DOHH2 (cell line): ENCODE data around the gene TPCN2.

ENCODE experiments used
- H3F3A ChIP-seq: fragments of 200-600 bp; sonication (generic), shearing (Covaris generic); 2 replicates; pipeline ENCODE4 v1.6.0; 2016; ENCODE audit warnings: antibody characterized with exemption, mild to moderate bottlenecking; ENCODE audit not compliant: control insufficient read depth, insufficient read depth
- H3K27ac ChIP-seq: fragments of 200-600 bp; sonication (generic); 2 replicates; pipeline ENCODE4 v1.5.1; 2014; ENCODE audit warnings: low read depth, mild to moderate bottlenecking, low read length, moderate library complexity
- H3K27me3 ChIP-seq: fragments of 200-600 bp; sonication (generic); 2 replicates; pipeline ENCODE4 v1.6.1; 2014; ENCODE audit warnings: mild to moderate bottlenecking, low read length, mixed read lengths; ENCODE audit not compliant: control insufficient read depth
- H3K36me3 ChIP-seq: fragments of 200-600 bp; sonication (generic); 2 replicates; pipeline ENCODE4 v1.6.1; 2014; ENCODE audit warnings: mild to moderate bottlenecking, low read length, moderate library complexity, mixed read lengths; ENCODE audit not compliant: control insufficient read depth
- H3K4me1 ChIP-seq: fragments of 200-600 bp; sonication (generic); 2 replicates; pipeline ENCODE4 v1.6.1; 2014; ENCODE audit warnings: mild to moderate bottlenecking, low read length, mixed read lengths; ENCODE audit not compliant: control insufficient read depth
- H3K4me2 ChIP-seq: fragments of 200-600 bp; sonication (generic); 2 replicates; pipeline ENCODE4 v1.6.0; 2014; ENCODE audit warnings: mild to moderate bottlenecking, low read length, moderate library complexity
- H3K4me3 ChIP-seq: fragments of 200-600 bp; sonication (generic); 2 replicates; pipeline ENCODE4 v1.5.1; 2014; ENCODE audit warnings: mild to moderate bottlenecking, low read length, mixed read lengths
- H3K79me2 ChIP-seq: fragments of 200-600 bp; sonication (generic); 2 replicates; pipeline ENCODE4 v1.6.1; 2014; ENCODE audit warnings: mild to moderate bottlenecking, low read length, mixed read lengths; ENCODE audit not compliant: control insufficient read depth
- H3K9me2 ChIP-seq: fragments of 200-600 bp; sonication (generic); replicated peaks from 2 replicates; pipeline ENCODE4 v1.6.1; 2014; ENCODE audit warnings: mild to moderate bottlenecking, low read length, mixed read lengths; ENCODE audit not compliant: control insufficient read depth
- H3K9me3 ChIP-seq: fragments of 200-600 bp; sonication (generic); 2 replicates; pipeline ENCODE4 v1.6.1; 2014; ENCODE audit warnings: antibody characterized with exemption, low read length, mixed read lengths; ENCODE audit not compliant: control insufficient read depth, insufficient read depth
- H4K20me1 ChIP-seq: fragments of 200-600 bp; sonication (generic); 2 replicates; pipeline ENCODE4 v1.6.0; 2014; ENCODE audit warnings: low read depth, mild to moderate bottlenecking, antibody characterized with exemption, low read length, moderate library complexity; ENCODE audit not compliant: control insufficient read depth, insufficient read depth
- EZH2phosphoT487 ChIP-seq: fragments of 200-600 bp; sonication (generic); IDR thresholded peaks from 2 replicates; pipeline ENCODE4 v1.6.1; 2017; ENCODE audit warnings: borderline replicate concordance, mild to moderate bottlenecking, antibody characterized with exemption, low read length, moderate library complexity, mixed read lengths
- TF ChIP-seq, protein P1 (sequence below): fragments of 200-600 bp; sonication (generic); IDR thresholded peaks from one replicate; pipeline ENCODE4 v1.5.1; 2014; ENCODE audit warnings: antibody characterized with exemption, mild to moderate bottlenecking, low read depth, low read length; ENCODE audit not compliant: poor library complexity, severe bottlenecking

Gene TPCN2

DNA sequence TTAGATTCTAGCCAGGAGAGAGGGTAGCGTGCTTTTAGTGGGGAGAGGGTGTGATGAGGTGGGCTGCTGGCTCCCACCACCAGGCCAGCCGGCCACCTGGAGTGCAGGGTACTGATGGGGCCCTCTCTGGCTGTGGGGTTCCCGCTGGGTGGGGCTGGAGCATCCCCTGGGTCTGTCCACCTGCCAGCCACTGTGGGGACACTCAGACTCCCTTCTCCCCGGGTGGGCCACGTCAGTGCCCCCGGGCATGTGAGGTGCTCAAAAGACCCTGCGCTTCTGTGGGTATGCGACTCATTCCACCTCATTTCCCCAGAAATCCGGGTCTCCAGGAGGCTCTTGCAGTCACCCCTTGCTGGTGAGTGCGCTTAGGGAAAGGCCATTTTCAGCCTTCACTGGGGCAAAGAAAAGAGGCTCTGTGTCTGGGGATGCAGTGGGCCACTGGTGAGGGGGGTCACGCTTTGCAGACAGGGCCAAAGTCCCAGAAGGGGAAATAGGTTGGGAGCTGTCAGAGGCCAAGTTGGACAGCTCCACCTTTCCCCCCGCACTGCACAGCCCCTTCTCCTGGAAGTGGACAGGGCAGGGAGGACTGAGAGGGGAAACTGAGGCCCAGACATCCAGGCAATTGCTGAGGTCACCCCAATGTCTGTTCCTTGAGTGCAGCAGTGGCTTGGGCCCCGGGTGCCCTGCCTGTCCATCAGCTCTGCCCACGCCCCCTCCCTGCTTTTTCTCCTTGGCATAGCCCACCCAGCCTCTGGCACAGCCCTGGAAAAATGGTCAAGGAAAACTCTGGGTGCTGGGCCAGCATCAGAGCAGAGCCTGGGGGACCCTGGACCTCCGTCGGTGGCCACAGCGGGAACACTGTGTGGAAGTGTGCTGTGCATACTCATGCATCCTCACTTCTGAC, 53.3 kb downstream of the TPCN2 start:
- Histone ChIP-seq H3K27ac (no peak overlapping the region), H3K27me3 (no peaks in the 10 kb centered on the region; the same call in 1 of the 2 replicates), H4K20me1 (no peaks in the 10 kb centered on the region), H3K9me2 (no peaks in the 10 kb centered on the region), H3K4me2 (no peak overlapping the region), H3K9me3 (no peaks in the 10 kb centered on the region), H3F3A (no peaks in the 10 kb centered on the region), H3K36me3 (no peaks in the 10 kb centered on the region), H3K4me3 (no peak overlapping the region), H3K4me1 (no peaks in the 10 kb centered on the region), H3K79me2 (no peaks in the 10 kb centered on the region)
- TF ChIP-seq EZH2phosphoT487, result no peak
- TF ChIP-seq, protein P1, sequence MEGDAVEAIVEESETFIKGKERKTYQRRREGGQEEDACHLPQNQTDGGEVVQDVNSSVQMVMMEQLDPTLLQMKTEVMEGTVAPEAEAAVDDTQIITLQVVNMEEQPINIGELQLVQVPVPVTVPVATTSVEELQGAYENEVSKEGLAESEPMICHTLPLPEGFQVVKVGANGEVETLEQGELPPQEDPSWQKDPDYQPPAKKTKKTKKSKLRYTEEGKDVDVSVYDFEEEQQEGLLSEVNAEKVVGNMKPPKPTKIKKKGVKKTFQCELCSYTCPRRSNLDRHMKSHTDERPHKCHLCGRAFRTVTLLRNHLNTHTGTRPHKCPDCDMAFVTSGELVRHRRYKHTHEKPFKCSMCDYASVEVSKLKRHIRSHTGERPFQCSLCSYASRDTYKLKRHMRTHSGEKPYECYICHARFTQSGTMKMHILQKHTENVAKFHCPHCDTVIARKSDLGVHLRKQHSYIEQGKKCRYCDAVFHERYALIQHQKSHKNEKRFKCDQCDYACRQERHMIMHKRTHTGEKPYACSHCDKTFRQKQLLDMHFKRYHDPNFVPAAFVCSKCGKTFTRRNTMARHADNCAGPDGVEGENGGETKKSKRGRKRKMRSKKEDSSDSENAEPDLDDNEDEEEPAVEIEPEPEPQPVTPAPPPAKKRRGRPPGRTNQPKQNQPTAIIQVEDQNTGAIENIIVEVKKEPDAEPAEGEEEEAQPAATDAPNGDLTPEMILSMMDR, result no peak

DNA sequence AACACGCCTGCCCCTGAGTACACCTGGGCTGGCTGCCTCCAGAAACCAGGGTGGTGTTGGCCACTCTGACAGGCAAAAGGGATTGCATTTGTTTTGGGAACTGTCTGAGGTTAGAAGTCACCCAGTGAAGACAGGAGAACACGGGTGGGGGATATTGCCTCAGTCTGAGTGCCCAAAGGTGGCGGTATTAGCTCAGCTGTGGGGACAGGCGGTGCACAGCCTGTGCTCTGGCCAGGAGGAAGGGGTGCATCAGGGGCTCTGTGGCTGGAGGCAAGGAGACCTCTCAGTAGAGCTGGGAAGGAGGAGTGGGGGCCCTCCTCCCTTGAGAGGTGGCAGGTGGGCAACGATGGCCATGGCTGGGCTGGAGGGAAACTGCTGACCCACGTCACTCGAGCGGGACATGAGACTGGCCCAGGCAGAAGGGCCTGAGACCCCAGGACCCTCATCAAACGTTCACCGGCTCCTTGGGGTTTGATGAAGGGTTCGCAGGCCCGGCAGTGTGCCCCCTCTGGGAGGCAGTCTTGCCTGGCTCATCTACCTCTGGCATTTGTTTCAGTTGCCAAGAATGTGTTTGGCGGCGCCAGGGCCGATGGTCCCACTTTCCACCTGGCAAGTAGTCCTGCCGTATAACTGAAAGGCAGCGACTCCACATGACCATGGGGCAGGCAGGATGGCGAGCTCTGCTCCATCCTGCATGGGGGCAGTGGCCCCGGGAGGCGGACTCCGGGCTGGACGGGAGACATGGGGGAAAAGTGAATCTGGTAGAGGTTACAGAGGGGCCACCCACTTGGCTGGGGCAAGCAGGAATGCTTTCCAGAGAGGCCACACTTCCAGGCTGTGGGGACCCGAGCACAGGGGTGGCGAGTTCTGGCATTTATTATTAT, 54.2 kb downstream of the TPCN2 start:
- no peaks in the 10 kb centered on the region for H3K9me3 ChIP-seq
- no peaks in the 10 kb centered on the region; the same call in 1 of the 2 replicates for H3K27me3 ChIP-seq
- H3F3A ChIP-seq, result no peaks in the 10 kb centered on the region
- H3K9me2 ChIP-seq, result no peaks in the 10 kb centered on the region
- H3K4me2 ChIP-seq, result no peak overlapping the region
- no peaks in the 10 kb centered on the region for H3K79me2 ChIP-seq
- no peak overlapping the region for H3K4me3 ChIP-seq
- H3K4me1 ChIP-seq, result no peaks in the 10 kb centered on the region
- no peak overlapping the region for H3K27ac ChIP-seq
- TF ChIP-seq EZH2phosphoT487, result no peak
- TF ChIP-seq, protein P1, result no peak
- H3K36me3 ChIP-seq, result no peaks in the 10 kb centered on the region
- H4K20me1 ChIP-seq, result no peaks in the 10 kb centered on the region

DNA sequence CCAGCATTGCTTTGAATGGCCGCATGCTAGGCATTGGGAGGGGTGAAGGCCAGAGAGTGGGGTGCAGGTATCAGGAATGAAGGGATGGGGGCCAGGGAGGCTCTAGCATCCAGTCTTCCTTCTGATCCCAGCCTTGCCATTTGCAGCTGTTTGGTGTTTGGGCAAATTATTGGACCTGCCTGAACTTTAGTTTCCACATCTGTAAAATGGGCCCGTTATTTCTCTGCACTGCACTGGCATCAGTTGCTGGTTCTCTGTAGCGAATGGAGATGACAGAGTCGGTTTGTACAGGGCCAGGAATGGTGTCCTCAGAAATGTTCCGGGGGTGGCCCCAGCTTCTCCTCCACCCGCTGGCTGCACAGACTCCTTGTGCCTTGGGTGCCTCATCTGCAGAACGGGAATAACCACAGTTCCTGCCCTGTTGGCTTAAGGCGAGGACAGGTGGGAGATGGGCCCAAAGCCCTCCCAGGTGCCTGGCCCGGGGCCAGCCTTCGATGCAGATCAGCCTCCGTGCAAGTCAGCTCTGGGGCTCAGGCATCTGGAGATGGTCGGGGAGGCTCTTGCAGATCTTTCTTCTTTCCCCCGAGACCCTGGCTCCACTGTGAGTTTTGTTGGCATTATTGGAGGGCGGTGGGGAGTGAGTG, 55.6 kb downstream of the TPCN2 start:
- no peaks in the 10 kb centered on the region for H3K9me3 ChIP-seq
- no peak overlapping the region for H3K4me3 ChIP-seq
- H3K27me3 ChIP-seq, result no peaks in the 10 kb centered on the region; the same call in 1 of the 2 replicates
- TF ChIP-seq, protein P1, result no peak
- TF ChIP-seq EZH2phosphoT487, result no peak
- H3K4me1 ChIP-seq, result no peaks in the 10 kb centered on the region
- H3K4me2 ChIP-seq, result no peak overlapping the region
- H3K79me2 ChIP-seq, result no peaks in the 10 kb centered on the region
- no peaks in the 10 kb centered on the region for H3K36me3 ChIP-seq
- H3F3A ChIP-seq, result no peaks in the 10 kb centered on the region
- no peak overlapping the region for H3K27ac ChIP-seq
- no peaks in the 10 kb centered on the region for H3K9me2 ChIP-seq
- H4K20me1 ChIP-seq, result no peaks in the 10 kb centered on the region
